HG03432 (cell line): ENCODE results near the gene CDSN.

Source experiments
- ATAC-seq: cut with Tn5 transposase; IDR thresholded peaks from one replicate; pipeline ENCODE4 v1.9.1; 2021; ENCODE audit warnings: mild to moderate bottlenecking, moderate library complexity; ENCODE audit not compliant: unreplicated experiment

CDSN gene

DNA sequence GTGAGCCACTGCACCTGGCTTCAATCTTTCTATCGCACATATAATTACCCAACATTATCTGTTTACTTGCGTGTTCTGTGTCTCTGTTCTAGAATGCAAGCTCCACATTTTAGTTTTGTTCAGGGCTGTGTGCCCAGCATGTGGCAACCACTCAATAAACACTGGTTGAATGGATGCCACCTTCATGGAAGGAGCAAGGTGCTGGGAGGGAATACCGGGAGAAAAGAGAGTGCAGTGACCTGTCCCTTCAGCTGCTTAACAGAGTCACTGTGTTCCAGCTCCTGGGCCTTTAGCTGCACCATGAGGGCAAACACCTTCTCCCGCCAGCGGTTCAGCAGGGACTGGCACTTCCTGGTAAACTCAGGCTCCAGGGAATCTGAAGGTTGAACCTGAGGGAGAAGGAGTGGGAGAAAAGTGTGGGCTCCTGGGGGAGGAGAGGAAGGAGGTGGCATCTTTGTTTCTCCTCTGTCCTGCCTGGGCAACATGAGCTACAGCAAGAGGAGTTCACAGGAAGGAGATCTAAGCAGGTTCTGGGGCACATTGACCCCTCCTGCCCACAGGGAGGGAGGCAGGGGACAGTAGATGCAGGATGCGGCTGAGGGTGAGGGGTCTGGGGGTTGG lies 29.7 kb upstream of the CDSN start:
- no peak for ATAC-seq

GRCh38 chr6:31145386-31145785 lies 25.1 kb upstream of the CDSN start:
- ATAC-seq = no peak

DNA sequence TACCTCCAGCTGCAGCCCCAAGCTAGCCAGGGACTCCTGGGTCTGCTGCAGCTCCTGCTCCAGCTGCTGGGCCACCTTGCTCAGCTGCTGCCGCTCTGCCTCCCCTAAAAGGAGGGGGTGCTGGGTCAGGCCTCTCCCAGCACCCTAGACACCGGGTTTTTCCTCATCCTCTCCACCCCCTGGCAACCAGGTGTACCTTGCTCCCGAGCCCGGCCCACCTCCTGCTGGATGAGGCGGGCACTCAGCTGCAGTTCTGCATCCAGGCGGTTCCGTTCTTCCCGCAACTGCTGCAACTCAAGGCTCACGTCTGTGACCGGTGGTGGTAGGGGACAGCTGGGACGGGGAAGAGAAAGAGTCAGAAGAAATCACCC lies 24.7 kb upstream of the CDSN start:
- ATAC-seq = no peak

- no peak for ATAC-seq
Measured at GRCh38 chr6:31144296-31144969, 24.2 kb upstream of the CDSN start.

- no peak for ATAC-seq
Measured at GRCh38 chr6:31143148-31143547, 22.9 kb upstream of the CDSN start.

DNA sequence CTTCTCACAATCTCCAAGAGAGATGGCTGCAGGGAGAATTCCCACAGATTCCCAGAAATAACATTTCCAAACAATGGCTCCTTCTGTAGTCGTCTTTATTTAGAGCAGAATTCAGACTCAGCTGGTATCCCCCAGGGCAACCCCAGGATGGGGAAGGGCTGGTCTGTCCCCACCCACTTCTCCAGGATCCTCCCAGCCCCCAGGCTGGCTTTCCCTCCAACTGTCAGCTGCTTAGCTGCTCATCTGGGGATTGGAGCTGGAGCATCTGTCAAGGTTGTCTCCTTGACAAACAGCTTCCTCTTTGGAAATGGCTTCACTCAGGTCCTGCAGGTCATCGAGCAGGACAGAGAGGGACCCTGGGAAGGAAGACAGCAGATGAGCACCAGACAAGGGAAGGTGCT lies 22.1 kb upstream of the CDSN start:
- no peak for ATAC-seq

DNA sequence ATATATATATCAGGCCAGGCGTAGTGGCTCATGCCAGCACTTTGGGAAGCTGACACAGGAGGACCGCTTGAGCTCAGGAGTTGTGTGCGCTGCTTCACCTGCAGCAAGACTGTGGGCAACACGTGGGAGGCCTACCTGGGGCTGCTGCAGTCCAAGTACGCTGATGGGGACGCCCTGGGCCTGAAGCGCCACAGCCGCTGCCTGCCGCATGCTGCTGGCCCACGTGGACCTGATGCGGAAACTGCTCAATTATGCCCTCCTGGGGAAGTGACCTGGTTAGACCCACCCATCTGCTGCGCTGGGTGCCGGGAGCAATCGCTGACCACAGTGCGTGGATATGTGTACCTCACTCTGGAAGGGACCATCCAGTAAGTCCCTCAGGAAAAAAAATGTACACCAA lies 20.4 kb upstream of the CDSN start:
- ATAC-seq = no peak

DNA sequence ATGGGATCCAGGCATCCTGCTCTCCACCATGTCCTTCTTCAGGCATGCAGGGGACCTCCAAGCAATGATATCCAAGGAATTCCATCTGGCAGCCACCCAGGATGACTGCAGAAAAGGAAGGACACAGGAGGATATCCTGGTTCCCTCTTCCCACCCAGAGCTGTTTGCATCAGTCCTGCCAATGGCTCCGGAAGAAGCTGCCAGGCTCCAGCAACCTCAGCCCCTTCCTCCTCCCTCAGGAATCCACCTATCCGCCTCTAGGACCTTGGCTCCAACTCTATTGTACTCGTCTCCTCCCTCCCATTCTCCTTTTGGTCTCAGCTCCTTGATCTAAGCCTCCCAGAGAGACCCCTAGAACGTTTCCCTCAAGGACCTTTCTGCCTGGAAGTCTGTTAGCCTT lies 19.4 kb upstream of the CDSN start:
- ATAC-seq = no peak

- no peak for ATAC-seq
Measured at GRCh38 chr6:31138982-31139381, 18.7 kb upstream of the CDSN start, which contains the start of gene PSORS1C2. TSS of gene PSORS1C2 (minus strand) at chr6:31139066. CDS start at chr6:31139026, 40 bp downstream.

- no peak for ATAC-seq
Measured at GRCh38 chr6:31135710-31136109, 15.5 kb upstream of the CDSN start.

- no peak for ATAC-seq
Measured at GRCh38 chr6:31132806-31133205, 12.6 kb upstream of the CDSN start.

- ATAC-seq = no peak
Measured at GRCh38 chr6:31131595-31131994, 11.3 kb upstream of the CDSN start.

GRCh38 chr6:31130751-31131150 lies 10.5 kb upstream of the CDSN start:
- no peak for ATAC-seq

DNA sequence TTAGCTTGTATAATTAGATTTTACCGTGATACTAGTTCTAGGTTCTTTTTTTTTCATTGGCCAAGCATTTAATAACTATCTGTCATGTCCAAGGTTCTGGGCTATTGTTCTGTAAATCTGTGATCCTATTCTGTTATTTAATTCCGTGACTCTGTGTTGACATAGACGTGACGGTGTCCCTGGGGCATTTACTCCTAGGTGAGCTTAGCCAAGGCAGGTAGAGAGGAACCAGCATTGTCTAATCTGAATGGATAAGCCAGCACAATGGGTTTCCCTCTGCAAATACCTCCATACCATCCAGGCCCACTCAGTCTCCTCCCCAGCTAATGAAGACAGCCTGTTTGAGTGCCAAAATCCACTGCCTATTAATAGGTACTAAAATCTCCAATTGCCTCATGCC lies 8.9 kb upstream of the CDSN start:
- ATAC-seq = no peak

GRCh38 chr6:31128093-31128676 lies 7.9 kb upstream of the CDSN start:
- ATAC-seq = no peak

DNA sequence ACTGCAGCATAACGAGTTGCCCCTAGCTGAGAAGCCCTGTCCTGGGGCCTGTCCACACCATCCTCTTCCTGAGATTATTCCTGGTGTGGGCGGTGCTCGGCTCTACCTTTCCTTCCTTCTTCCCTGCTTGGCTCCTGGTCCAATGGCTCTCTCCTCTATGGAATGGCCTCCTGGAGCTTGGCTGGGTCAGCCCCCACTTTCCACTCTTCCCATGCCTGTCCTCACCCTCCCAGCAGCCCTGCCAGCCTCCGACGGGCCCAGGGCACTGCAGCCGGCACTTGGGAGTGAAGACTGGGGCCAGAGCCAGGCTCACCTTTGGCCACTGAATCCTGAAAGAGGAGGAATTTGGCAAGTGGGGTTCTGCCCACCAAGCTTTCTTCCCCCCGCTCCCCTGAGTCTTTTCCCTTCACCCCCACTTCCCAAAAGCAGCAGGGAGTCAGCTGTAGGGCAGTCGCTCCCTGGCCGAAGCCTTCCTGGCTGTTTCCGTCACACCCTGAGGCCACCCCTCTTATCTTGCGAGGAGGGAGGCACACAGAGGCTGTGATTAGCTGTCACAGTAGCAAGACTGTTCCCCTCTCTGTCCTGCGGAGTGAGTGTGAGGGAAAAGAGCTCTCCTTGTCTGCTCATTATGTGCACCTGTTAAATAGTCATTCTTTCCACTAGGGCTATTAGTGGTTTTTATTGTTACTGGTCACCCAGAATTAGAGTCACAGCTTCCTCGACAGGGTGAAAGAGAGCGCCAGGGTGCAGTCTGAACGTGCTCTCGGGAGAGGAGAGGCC lies 6.3 kb upstream of the CDSN start:
- no peak for ATAC-seq

DNA sequence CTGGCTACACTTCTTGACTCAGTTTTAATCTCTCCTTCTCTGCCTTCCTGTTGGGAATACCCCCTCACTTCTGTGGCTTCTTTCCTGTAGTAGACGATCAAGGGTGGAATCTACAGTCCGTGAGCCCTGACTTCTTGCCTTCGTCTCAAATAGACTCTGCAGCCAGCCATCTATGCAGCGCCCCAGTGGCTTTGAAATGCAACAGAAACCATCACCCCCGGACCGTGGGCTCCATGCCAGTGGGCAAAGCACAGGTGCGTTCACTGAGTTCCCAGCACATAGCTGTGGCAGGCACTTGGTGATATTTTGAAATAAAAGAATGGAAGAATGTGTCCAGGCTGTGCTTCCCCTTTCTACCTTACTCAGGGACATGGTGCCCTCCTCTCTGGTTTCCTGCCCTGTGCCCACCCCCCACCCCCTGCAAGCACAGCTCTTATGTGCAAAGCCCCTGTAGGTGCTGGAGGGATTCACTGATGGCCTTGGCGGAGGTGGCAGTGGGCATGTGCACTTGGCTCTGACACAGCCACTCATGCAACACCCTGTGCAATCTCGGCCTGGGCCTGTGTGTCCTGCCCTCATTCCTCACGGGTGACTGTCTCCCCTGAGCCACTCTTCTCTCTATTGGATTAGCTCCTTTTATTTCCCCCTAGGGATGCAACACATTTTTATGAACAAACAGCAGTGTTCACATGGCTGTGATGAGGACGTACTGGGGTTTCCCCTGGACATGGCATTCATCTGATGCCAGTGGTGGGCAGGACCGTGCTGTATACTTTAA lies 5.5 kb upstream of the CDSN start:
- no peak for ATAC-seq

DNA sequence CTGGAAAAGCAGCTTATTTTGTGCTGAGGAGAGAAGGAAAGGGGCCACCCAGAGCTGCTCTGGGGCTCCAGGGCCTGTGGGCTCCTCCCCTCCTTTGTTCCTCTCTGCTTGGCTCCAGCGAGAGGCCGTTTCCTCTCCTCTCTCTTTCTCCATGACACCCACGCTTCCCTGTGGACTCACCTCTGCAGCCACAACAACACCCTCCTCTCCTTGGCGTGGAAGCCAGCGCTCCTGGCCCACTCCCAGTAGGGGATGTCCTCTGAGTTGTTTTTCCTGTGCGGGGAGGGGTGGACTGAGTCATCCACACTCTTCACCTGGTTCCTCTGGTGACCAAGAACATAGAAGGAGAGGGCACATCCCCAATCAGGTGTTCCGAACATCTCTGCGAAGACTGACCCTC lies 4.9 kb upstream of the CDSN start:
- no peak for ATAC-seq

GRCh38 chr6:31122791-31123706 lies 2.8 kb upstream of the CDSN start:
- no peak for ATAC-seq
